HEK293T (cell line): Measurements from ENCODE around the gene UBN1.

Experiments
- BHLHE40 ChIP-seq: fragments of 450-650 bp; IDR thresholded peaks from 2 replicates; pipeline ENCODE4 v1.6.1; 2016; ENCODE audit warnings: mild to moderate bottlenecking, moderate library complexity, borderline replicate concordance
- ELF4 ChIP-seq: fragments of 450-650 bp; IDR thresholded peaks from 2 replicates; pipeline ENCODE4 v1.6.1; 2017; ENCODE audit warnings: antibody characterized with exemption
- FOXA1 ChIP-seq: fragments of 450-650 bp; IDR thresholded peaks from 2 replicates; pipeline ENCODE4 v1.6.1; 2016; ENCODE audit warnings: mild to moderate bottlenecking
- FOXK2 ChIP-seq: fragments of 450-650 bp; IDR thresholded peaks from 2 replicates; pipeline ENCODE4 v1.6.1; 2016; ENCODE audit warnings: mild to moderate bottlenecking
- L3MBTL2 ChIP-seq: fragments of 450-650 bp; conservative IDR thresholded peaks from 2 replicates; pipeline ENCODE4 v1.6.1; 2016; ENCODE audit warnings: mild to moderate bottlenecking
- PKNOX1 ChIP-seq: fragments of 450-650 bp; IDR thresholded peaks from 2 replicates; pipeline ENCODE4 v1.6.1; 2016
- SP1 ChIP-seq: fragments of 450-650 bp; IDR thresholded peaks from 2 replicates; pipeline ENCODE4 v1.6.1; 2017
- SUZ12 ChIP-seq: fragments of 450-650 bp; IDR thresholded peaks from 2 replicates; pipeline ENCODE4 v1.6.1; 2016; ENCODE audit warnings: mild to moderate bottlenecking

- TF ChIP-seq SP1: no peak
- TF ChIP-seq ELF4: no peak
- TF ChIP-seq PKNOX1: no peak
- no peak for TF ChIP-seq FOXK2
- no peak for TF ChIP-seq BHLHE40
- TF ChIP-seq L3MBTL2: no peak
- TF ChIP-seq FOXA1: no peak
- TF ChIP-seq SUZ12: no peak
Measured at GRCh38 chr16:4828567-4829321, 18.5 kb upstream of the UBN1 start.
